ENCODE measurements around the gene FKBP5.

DNA sequence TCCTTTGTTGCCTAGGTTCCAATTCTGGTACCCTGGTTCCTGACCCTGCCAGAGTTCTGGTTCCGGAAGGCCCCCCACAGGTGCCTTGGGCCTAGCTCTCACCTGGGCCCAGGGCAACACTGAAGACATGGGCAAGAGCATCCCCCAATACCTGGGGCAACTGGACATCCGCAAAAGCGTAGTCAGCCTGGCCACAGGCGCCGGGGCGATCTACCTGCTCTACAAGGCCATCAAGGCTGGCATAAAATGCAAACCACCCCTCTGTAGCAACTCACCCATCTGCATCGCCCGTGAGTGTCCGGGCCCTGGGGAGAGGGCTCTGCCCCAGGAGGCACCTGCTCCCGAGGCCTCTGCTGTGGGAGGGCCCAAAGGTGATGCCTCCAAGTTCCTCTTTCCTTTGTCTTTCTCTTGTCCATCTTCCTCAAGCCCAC lies 48.3 kb upstream of the FKBP5 start, which contains the start of gene ARMC12:
- no peak for TF ChIP-seq BHLHE40 (IDR thresholded peaks at IDR 0.05; ENCODE audit: low read depth, low read length)
- TF ChIP-seq POLR2A (IDR thresholded peaks at IDR 0.05; ENCODE audit: low read length) = no peak
- TF ChIP-seq, protein P1, sequence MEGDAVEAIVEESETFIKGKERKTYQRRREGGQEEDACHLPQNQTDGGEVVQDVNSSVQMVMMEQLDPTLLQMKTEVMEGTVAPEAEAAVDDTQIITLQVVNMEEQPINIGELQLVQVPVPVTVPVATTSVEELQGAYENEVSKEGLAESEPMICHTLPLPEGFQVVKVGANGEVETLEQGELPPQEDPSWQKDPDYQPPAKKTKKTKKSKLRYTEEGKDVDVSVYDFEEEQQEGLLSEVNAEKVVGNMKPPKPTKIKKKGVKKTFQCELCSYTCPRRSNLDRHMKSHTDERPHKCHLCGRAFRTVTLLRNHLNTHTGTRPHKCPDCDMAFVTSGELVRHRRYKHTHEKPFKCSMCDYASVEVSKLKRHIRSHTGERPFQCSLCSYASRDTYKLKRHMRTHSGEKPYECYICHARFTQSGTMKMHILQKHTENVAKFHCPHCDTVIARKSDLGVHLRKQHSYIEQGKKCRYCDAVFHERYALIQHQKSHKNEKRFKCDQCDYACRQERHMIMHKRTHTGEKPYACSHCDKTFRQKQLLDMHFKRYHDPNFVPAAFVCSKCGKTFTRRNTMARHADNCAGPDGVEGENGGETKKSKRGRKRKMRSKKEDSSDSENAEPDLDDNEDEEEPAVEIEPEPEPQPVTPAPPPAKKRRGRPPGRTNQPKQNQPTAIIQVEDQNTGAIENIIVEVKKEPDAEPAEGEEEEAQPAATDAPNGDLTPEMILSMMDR (IDR thresholded peaks at IDR 0.05) = no peak
- no peak for TF ChIP-seq CHD2 (IDR thresholded peaks at IDR 0.05; ENCODE audit: low read length, partially characterized antibody)
- TF ChIP-seq POLR2AphosphoS2 (conservative IDR thresholded peaks at IDR 0.05; ENCODE audit: low read length) = no peak
